IMR-90 (cell line): Measurements from ENCODE around the gene SCGB3A2. TPM values are rescaled to one million over a fixed set of nuclear protein-coding genes. Genes with fewer than 3 reads are reported as not detected.

Experiments used
- ATAC-seq: fragments of 200-7000 bp; cut with Tn5 transposase; 2 replicates; pipeline ENCODE4 v1.9.1; 2020; ENCODE audit warnings: low read depth, mild to moderate bottlenecking, moderate library complexity
- BruUV-seq: library from RNA; stranded (reverse); fragments of 400-500 nt; replicated peaks from 2 replicates; lab custom pipeline; 2021; lab: Mats Ljungman, UMichigan
- CTCF ChIA-PET: fragments of 300-600 bp; formaldehyde crosslinking; extraction: SDS; loops from one replicate; lab custom pipeline; 2021; ENCODE audit warnings: antibody characterized with exemption; lab: Yijun Ruan, JAX
- POLR2A ChIA-PET: fragments of 300-600 bp; sonication (Branson Sonifier 250); formaldehyde crosslinking; loops from one replicate; lab custom pipeline; 2022; ENCODE audit warnings: antibody characterized with exemption; ENCODE audit not compliant: unreplicated experiment; lab: Charles Lee
- DNase-seq: peaks from one replicate; pipeline ENCODE4 v3.0.0; 2013
- H2AFZ ChIP-seq: replicated peaks from 2 replicates; pipeline ENCODE3; 2013; ENCODE audit warnings: low read length, mild to moderate bottlenecking; ENCODE audit not compliant: poor library complexity
- H2AK5ac ChIP-seq: 2 replicates; pipeline ENCODE4 v1.6.1; 2013; ENCODE audit warnings: low read depth, low read length, inconsistent platforms
- H2AK9ac ChIP-seq: replicated peaks from 2 replicates; pipeline ENCODE3; 2013; ENCODE audit warnings: mild to moderate bottlenecking, low read depth, low read length, moderate library complexity; ENCODE audit not compliant: poor library complexity
- H2BK120ac ChIP-seq: 2 replicates; pipeline ENCODE4 v1.6.1; 2013; ENCODE audit warnings: low read depth, low read length, inconsistent platforms
- H2BK15ac ChIP-seq: 3 replicates; pipeline ENCODE4 v1.6.1; 2013; ENCODE audit warnings: low read depth, low read length, inconsistent platforms
- H2BK20ac ChIP-seq: 2 replicates; pipeline ENCODE4 v1.6.1; 2013; ENCODE audit warnings: low read depth, mild to moderate bottlenecking, inconsistent platforms, low read length, moderate library complexity
- H2BK5ac ChIP-seq: 2 replicates; pipeline ENCODE4 v1.6.1; 2013; ENCODE audit warnings: mild to moderate bottlenecking, low read depth, low read length, inconsistent platforms; ENCODE audit not compliant: poor library complexity, severe bottlenecking
- H3K14ac ChIP-seq: replicated peaks from 2 replicates; pipeline ENCODE4 v1.6.1; 2013; ENCODE audit warnings: low read depth, low read length, inconsistent platforms
- H3K18ac ChIP-seq: 2 replicates; pipeline ENCODE4 v1.6.1; 2013; ENCODE audit warnings: low read depth, low read length, control low read depth
- H3K23ac ChIP-seq: 2 replicates; pipeline ENCODE4 v1.6.1; 2013; ENCODE audit warnings: low read depth, low read length, inconsistent platforms
- H3K27ac ChIP-seq: 2 replicates; pipeline ENCODE4 v1.5.1; 2013; ENCODE audit warnings: mild to moderate bottlenecking, control low read depth, low read length; ENCODE audit not compliant: insufficient read depth
- H3K27me3 ChIP-seq: 2 replicates; pipeline ENCODE4 v1.6.1; 2013; ENCODE audit warnings: low read length; ENCODE audit not compliant: control insufficient read depth, insufficient read depth
- H3K36me3 ChIP-seq: 2 replicates; pipeline ENCODE4 v1.6.1; 2013; ENCODE audit warnings: low read length, mixed read lengths; ENCODE audit not compliant: control insufficient read depth, insufficient read depth
- H3K4ac ChIP-seq: 2 replicates; pipeline ENCODE4 v1.6.1; 2013; ENCODE audit warnings: low read depth, low read length, inconsistent platforms
- H3K4me1 ChIP-seq: 2 replicates; pipeline ENCODE4 v1.6.1; 2013; ENCODE audit warnings: low read length, mixed read lengths; ENCODE audit not compliant: control insufficient read depth, insufficient read depth
- H3K4me2 ChIP-seq: 2 replicates; pipeline ENCODE4 v1.6.1; 2013; ENCODE audit warnings: low read depth, mild to moderate bottlenecking, control low read depth, low read length, moderate library complexity
- H3K4me3 ChIP-seq: 2 replicates; pipeline ENCODE4 v1.5.1; 2013; ENCODE audit warnings: low read depth, mild to moderate bottlenecking, control low read depth, low read length, moderate library complexity; ENCODE audit not compliant: insufficient read depth
- H3K56ac ChIP-seq: 2 replicates; pipeline ENCODE4 v1.6.1; 2013; ENCODE audit warnings: low read length, inconsistent platforms; ENCODE audit not compliant: insufficient read depth; ENCODE audit errors: extremely low read depth
- H3K79me1 ChIP-seq, 2 experiments: 2 replicates each; pipeline ENCODE4 v1.6.1; 2013; ENCODE audit warnings: low read length in 2 of 2, inconsistent platforms in 1 of 2, low read depth in 1 of 2
- H3K9ac ChIP-seq: 2 replicates; pipeline ENCODE4 v1.6.1; 2013; ENCODE audit warnings: low read depth, low read length, control low read depth
- H3K9me1 ChIP-seq: 2 replicates; pipeline ENCODE4 v1.6.1; 2013; ENCODE audit warnings: low read length, inconsistent platforms; ENCODE audit not compliant: insufficient read depth
- H3K9me3 ChIP-seq: 2 replicates; pipeline ENCODE4 v1.6.1; 2013; ENCODE audit warnings: low read length; ENCODE audit not compliant: control insufficient read depth, insufficient read depth
- H4K20me1 ChIP-seq: 2 replicates; pipeline ENCODE4 v1.6.1; 2013; ENCODE audit warnings: low read length, inconsistent platforms; ENCODE audit not compliant: insufficient read depth
- H4K5ac ChIP-seq: 2 replicates; pipeline ENCODE4 v1.6.1; 2013; ENCODE audit warnings: mild to moderate bottlenecking, low read depth, low read length, control low read depth
- H4K8ac ChIP-seq, 2 experiments: 2 replicates each; pipeline ENCODE4 v1.6.1; 2013; ENCODE audit warnings: low read depth in 2 of 2, low read length in 2 of 2, control low read depth in 1 of 2, inconsistent platforms in 1 of 2
- H4K91ac ChIP-seq: 2 replicates; pipeline ENCODE4 v1.6.1; 2013; ENCODE audit warnings: low read depth, low read length, inconsistent platforms; ENCODE audit not compliant: insufficient read depth
- BHLHE40 ChIP-seq: fragments of 150-350 bp; IDR thresholded peaks from 2 replicates; pipeline ENCODE4 v1.6.1; 2016; ENCODE audit warnings: mild to moderate bottlenecking, low read depth, low read length
- CEBPB ChIP-seq: IDR thresholded peaks from 2 replicates; pipeline ENCODE4 v1.6.1; 2012; ENCODE audit warnings: low read depth, low read length, improper control_type of control experiment
- CHD1 ChIP-seq: IDR thresholded peaks from 2 replicates; pipeline ENCODE4 v1.6.1; 2012; ENCODE audit warnings: low read depth, low read length, improper control_type of control experiment
- CTCF ChIP-seq: conservative IDR thresholded peaks from 2 replicates; pipeline ENCODE4 v1.5.1; 2012; ENCODE audit warnings: mild to moderate bottlenecking, low read depth, low read length, improper control_type of control experiment
- ELK1 ChIP-seq: fragments of 150-350 bp; IDR thresholded peaks from 2 replicates; pipeline ENCODE4 v1.6.1; 2016; ENCODE audit warnings: low read depth, mild to moderate bottlenecking, low read length, moderate library complexity, borderline replicate concordance
- MAZ ChIP-seq: IDR thresholded peaks from 2 replicates; pipeline ENCODE4 v1.6.1; 2012; ENCODE audit warnings: low read depth, mild to moderate bottlenecking, low read length, improper control_type of control experiment, moderate library complexity, borderline replicate concordance
- MXI1 ChIP-seq: IDR thresholded peaks from 2 replicates; pipeline ENCODE4 v1.6.1; 2012; ENCODE audit warnings: low read depth, mild to moderate bottlenecking, low read length, moderate library complexity, borderline replicate concordance
- NFE2L2 ChIP-seq: fragments of 150-350 bp; IDR thresholded peaks from 2 replicates; pipeline ENCODE4 v1.6.1; 2016; ENCODE audit warnings: low read depth, mild to moderate bottlenecking, low read length
- POLR2A ChIP-seq: IDR thresholded peaks from 2 replicates; pipeline ENCODE4 v1.6.1; 2012; ENCODE audit warnings: mild to moderate bottlenecking, low read depth, low read length
- RAD21 ChIP-seq: IDR thresholded peaks from 2 replicates; pipeline ENCODE4 v1.6.1; 2012; ENCODE audit warnings: low read length, improper control_type of control experiment
- RCOR1 ChIP-seq: IDR thresholded peaks from 2 replicates; pipeline ENCODE4 v1.6.1; 2012; ENCODE audit warnings: mild to moderate bottlenecking, low read length, improper control_type of control experiment; ENCODE audit not compliant: insufficient replicate concordance
- RFX5 ChIP-seq: IDR thresholded peaks from 2 replicates; pipeline ENCODE4 v1.8.0; 2012; ENCODE audit warnings: low read depth, mild to moderate bottlenecking, low read length, moderate library complexity
- SMC3 ChIP-seq: fragments of 150-350 bp; IDR thresholded peaks from 2 replicates; pipeline ENCODE4 v1.6.1; 2016; ENCODE audit warnings: low read depth, mild to moderate bottlenecking, antibody characterized with exemption, low read length, moderate library complexity
- USF2 ChIP-seq: fragments of 150-350 bp; IDR thresholded peaks from 2 replicates; pipeline ENCODE4 v1.6.1; 2017; ENCODE audit warnings: mild to moderate bottlenecking, antibody characterized with exemption, low read length, low read depth
- WGBS, 2 experiments: methylation state at CpG; one replicate each; pipeline versions ENCODE4 v1.1.5 to v1.1.7; 2013; ENCODE audit warnings: missing lambda C conversion rate in 2 of 2; ENCODE audit not compliant: insufficient read length in 1 of 2; ENCODE audit errors: extremely low coverage in 2 of 2; 5-methylcytosine and 5-hydroxymethylcytosine counted together
- dilution Hi-C: fragments of 300-500 bp; cut with HindIII; formaldehyde crosslinking; loops from one replicate; pipeline ENCODE4 v1.14.3; 2018; ENCODE audit warnings: low sequenced_read_pairs; ENCODE audit not compliant: unreplicated experiment
- in situ Hi-C: fragments of 300-500 bp; cut with MboI; formaldehyde crosslinking; loops from 3 replicates; pipeline ENCODE4 v1.14.3; 2019; ENCODE audit warnings: low sequenced_read_pairs, inconsistent platforms, mixed read lengths
- intact Hi-C: fragments of 100-400 bp; cut with micrococcal nuclease; formaldehyde crosslinking; loops from 2 replicates; pipeline ENCODE4 v1.10.0; 2022
- polyA plus RNA-seq, 3 experiments: library from polyadenylated mRNA; depleted of rRNA; stranded (reverse); fragments of >200 nt; gene quantifications; 2 replicates each; pipeline ENCODE4 v1.2.3, GENCODE V29; 2012; ENCODE audit warnings: low replicate concordance in 1 of 3
- total RNA-seq: library from RNA; depleted of rRNA; stranded (reverse); fragments of >200 nt; gene quantifications from 2 replicates; pipeline ENCODE4 v1.2.3, GENCODE V29; 2012

SCGB3A2 gene
- total and polyA plus RNA-seq, 2 of the 4 experiments (the other 2 are of a cell fraction), result not detected

GRCh38 chr5:147852365-147852764 lies 26.1 kb upstream of the SCGB3A2 start:
- no peaks in the 10 kb centered on the region for H3K79me1 ChIP-seq
- dilution Hi-C loops (no loop called here), intact Hi-C loops (no loop called here), in situ Hi-C loops (no loop called here)
- ATAC-seq (no peak), DNase-seq (no peak)
- no peak overlapping the region for H4K5ac ChIP-seq
- TF ChIP-seq RCOR1 (no peak), CTCF (no peak), MXI1 (no peak), CEBPB (no peak), ELK1 (no peak), POLR2A (no peak), USF2 (no peak), SMC3 (no peak), MAZ (no peak), CHD1 (no peak), BHLHE40 (no peak), RFX5 (no peak), NFE2L2 (no peak), RAD21 (no peak)
- H2BK15ac ChIP-seq, result no peak overlapping the region
- no peak overlapping the region for H3K4ac ChIP-seq
- no peak overlapping the region for H3K14ac ChIP-seq
- no peak overlapping the region for H4K91ac ChIP-seq
- H3K9me3 ChIP-seq, result no peaks in the 10 kb centered on the region
- no TSS peak for BruUV-seq
- H3K36me3 ChIP-seq, result no peaks in the 10 kb centered on the region
- no peaks in the 10 kb centered on the region for H3K4me1 ChIP-seq
- no peak overlapping the region for H3K23ac ChIP-seq
- H4K20me1 ChIP-seq, result no peaks in the 10 kb centered on the region
- H3K18ac ChIP-seq, result no peak overlapping the region
- H3K27me3 ChIP-seq, result no peaks in the 10 kb centered on the region
- POLR2A ChIA-PET, result no interaction called here
- no CpG with 5 or more reads among the region's 3 CpGs for WGBS, 2 experiments
- no peak overlapping the region for H3K56ac ChIP-seq
- no peak overlapping the region for H4K8ac ChIP-seq
- no peak overlapping the region for H3K4me3 ChIP-seq
- no peak overlapping the region for H2AK9ac ChIP-seq
- no peak overlapping the region for H2BK20ac ChIP-seq
- no peaks in the 10 kb centered on the region for H3K9me1 ChIP-seq
- no peak overlapping the region for H3K9ac ChIP-seq
- no peak overlapping the region for H3K27ac ChIP-seq
- H2BK5ac ChIP-seq, result no peak overlapping the region
- CTCF ChIA-PET, result no interaction called here
- H3K4me2 ChIP-seq, result no peak overlapping the region
- no peak overlapping the region for H2AK5ac ChIP-seq
- no peak overlapping the region for H2BK120ac ChIP-seq
- H2AFZ ChIP-seq, result no peak overlapping the region
